BLaER1 treated with 17β-estradiol and CSF1 and Interleukin-3, amounts not matched to agents 10 nM and 100 nM (cell line): ENCODE data around the gene GFER.

ENCODE experiments used
- H3K27ac ChIP-seq, 11 experiments: shearing (Covaris generic); formaldehyde crosslinking; 2 replicates each; pipeline ENCODE4 v1.8.1; 2022
- H3K27me3 ChIP-seq, 11 experiments: shearing (Covaris generic); formaldehyde crosslinking; 2 replicates each; pipeline ENCODE4 v1.8.1; 2022
- H3K36me3 ChIP-seq, 11 experiments: shearing (Covaris generic); formaldehyde crosslinking; 2 replicates each; pipeline ENCODE4 v1.8.1; 2022
- H3K4me1 ChIP-seq, 10 experiments: shearing (Covaris generic); formaldehyde crosslinking; 2 replicates each; pipeline ENCODE4 v1.8.1; 2022
- H3K4me2 ChIP-seq, 11 experiments: shearing (Covaris generic); formaldehyde crosslinking; 2 replicates each; pipeline ENCODE4 v1.8.1; 2022
- H3K4me3 ChIP-seq, 10 experiments: shearing (Covaris generic); formaldehyde crosslinking; 2 replicates each; pipeline ENCODE4 v1.8.1; 2022
- H3K9ac ChIP-seq, 11 experiments: shearing (Covaris generic); formaldehyde crosslinking; 2 replicates each; pipeline ENCODE4 v1.8.1; 2022
- H3K9me3 ChIP-seq, 11 experiments: shearing (Covaris generic); formaldehyde crosslinking; replicated peaks in 1 of 11; 2 replicates each; pipeline ENCODE4 v1.8.1; 2022
- H4K20me1 ChIP-seq, 11 experiments: shearing (Covaris generic); formaldehyde crosslinking; 2 replicates each; pipeline ENCODE4 v1.8.1; 2022
- Cebpa-rat ChIP-seq, 11 experiments: shearing (Covaris generic); IDR thresholded peaks; 2 replicates each; pipeline ENCODE4 v1.8.1; 2022

Gene GFER

DNA sequence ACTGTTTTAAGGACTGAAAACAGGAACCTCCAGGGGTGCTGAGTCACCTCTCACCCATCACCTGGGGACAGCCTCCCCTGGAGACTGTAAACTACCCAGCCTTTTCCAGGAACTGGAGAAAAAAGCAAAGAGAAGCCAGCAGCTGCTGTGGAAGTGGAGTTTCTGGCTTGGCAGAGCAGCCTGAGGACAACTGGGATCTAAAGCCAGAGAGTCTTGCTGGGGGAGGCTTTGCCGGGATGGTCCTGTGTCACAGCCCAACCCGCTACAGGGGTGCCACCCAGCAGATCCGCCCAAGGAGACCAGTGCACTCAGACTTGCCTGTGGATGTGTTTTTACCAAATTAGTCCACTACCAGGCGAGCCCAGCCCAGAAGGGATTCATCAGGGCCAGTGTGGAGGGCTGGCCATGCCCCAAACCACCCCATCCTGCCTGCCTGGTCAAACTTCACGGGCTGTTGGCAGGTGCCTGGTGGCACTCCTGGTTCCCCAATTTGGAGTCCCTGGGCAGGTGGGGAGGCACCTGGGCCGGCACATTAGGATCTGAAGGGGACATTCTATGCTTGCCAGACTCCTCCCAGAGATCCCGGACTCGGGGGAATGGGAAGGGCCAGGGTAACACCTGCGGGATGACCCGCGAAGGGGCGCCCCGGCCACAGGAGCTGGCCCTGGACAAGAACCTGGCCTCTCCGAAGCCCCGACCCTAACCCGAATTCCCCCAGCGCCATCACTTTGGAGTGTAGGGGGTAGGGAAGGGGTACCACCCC, 41.8 kb upstream of the GFER start:
- no peak for TF ChIP-seq Cebpa-rat (IDR thresholded peaks at IDR 0.05)
- peaks cover 0 to 6% (median 0%) of the 10 kb centered on the region in 11 experiments; a peak in 3 of 22 replicates for H3K27me3 ChIP-seq
- H3K4me3 ChIP-seq, result peak overlapping the region; percentile 75 to 95 (median 86)
- no peaks in the 10 kb centered on the region for H3K9me3 ChIP-seq
- peak overlapping the region; percentile 52 to 80 (median 71); a peak in 21 of 22 replicates for H3K27ac ChIP-seq
- peaks cover 0 to 46% (median 27%) of the 10 kb centered on the region in 11 experiments; a peak in 16 of 22 replicates for H4K20me1 ChIP-seq
- H3K4me2 ChIP-seq, result peak overlapping the region; percentile 96 to 100 (median 100)
- peaks cover 17 to 36% (median 25%) of the 10 kb centered on the region in 11 experiments for H3K36me3 ChIP-seq
- H3K9ac ChIP-seq, result peak overlapping the region; percentile 75 to 88 (median 83)
- peaks cover 38 to 66% (median 50%) of the 10 kb centered on the region in 10 experiments for H3K4me1 ChIP-seq

- TF ChIP-seq Cebpa-rat (IDR thresholded peaks at IDR 0.05), result no peak
- Histone ChIP-seq H3K27me3 (peaks cover 0 to 6% (median 0%) of the 10 kb centered on the region in 11 experiments; a peak in 3 of 22 replicates), H4K20me1 (peaks cover 0 to 45% (median 27%) of the 10 kb centered on the region in 11 experiments; a peak in 16 of 22 replicates), H3K36me3 (peaks cover 14 to 28% (median 17%) of the 10 kb centered on the region in 11 experiments), H3K4me3 (peak within 1 kb of the TSS; percentile 75 to 95 (median 86)), H3K9me3 (no peaks in the 10 kb centered on the region), H3K4me1 (peaks cover 38 to 65% (median 50%) of the 10 kb centered on the region in 10 experiments), H3K4me2 (peak within 1 kb of the TSS; percentile 96 to 100 (median 100)), H3K27ac (peak within 1 kb of the TSS; percentile 52 to 80 (median 71); a peak in 21 of 22 replicates), H3K9ac (peak within 1 kb of the TSS; percentile 75 to 88 (median 83))
These were observed 40.9 kb upstream of the GFER start, which contains the start of gene MSRB1 for GRCh38 chr16:1942810-1943726. MSRB1 (minus strand) TSS chr16:1943199; CDS start chr16:1943156, 43 bp downstream.

DNA sequence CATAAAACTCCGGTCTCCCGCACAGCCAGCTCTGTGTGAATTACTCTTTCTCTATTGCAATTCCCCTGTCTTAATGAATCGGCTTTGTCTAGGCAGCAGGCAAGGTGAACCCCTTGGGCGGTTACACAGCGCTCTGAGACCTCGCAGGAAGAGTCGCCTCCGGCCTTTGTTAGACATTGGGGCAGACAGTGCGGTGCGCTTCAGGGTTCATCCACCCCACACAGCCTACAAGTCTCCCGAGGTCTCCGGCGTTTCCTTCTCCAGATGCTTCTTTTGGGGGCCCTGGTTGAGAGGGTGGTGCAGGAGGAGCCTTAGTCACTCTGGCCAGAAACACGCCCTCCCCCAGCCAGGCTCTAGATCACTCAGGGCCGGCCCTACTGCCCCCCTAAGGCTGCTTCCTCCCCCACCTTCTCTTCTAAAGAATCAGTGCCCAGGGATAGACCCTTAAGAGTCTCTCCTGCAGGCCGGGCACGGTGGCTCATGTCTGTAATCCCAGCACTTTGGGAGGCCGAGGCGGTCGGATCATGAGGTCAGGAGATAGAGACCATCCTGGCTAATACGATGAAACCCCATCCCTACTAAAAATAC, 39.3 kb upstream of the GFER start:
- peak overlapping the region in 3 of 11 experiments; percentile 67 to 99 (median 79); a peak in 2 of 22 replicates for H3K4me2 ChIP-seq
- H3K9me3 ChIP-seq, result no peaks in the 10 kb centered on the region
- H3K4me1 ChIP-seq, result peaks cover 37 to 49% (median 41%) of the 10 kb centered on the region in 10 experiments
- H3K27me3 ChIP-seq, result peaks cover 0 to 6% (median 0%) of the 10 kb centered on the region in 11 experiments; a peak in 3 of 22 replicates
- no peak for TF ChIP-seq Cebpa-rat (IDR thresholded peaks at IDR 0.05)
- no peak overlapping the region for H3K27ac ChIP-seq
- H4K20me1 ChIP-seq, result peaks cover 0 to 29% (median 25%) of the 10 kb centered on the region in 11 experiments; a peak in 16 of 22 replicates
- peaks cover 0 to 12% (median under 1%) of the 10 kb centered on the region in 11 experiments; a peak in 6 of 22 replicates for H3K36me3 ChIP-seq
- H3K9ac ChIP-seq, result no peak overlapping the region
- no peak overlapping the region for H3K4me3 ChIP-seq

- Histone ChIP-seq H3K4me2 (no peak overlapping the region), H3K4me3 (no peak overlapping the region), H3K4me1 (peaks cover 26 to 38% (median 30%) of the 10 kb centered on the region in 10 experiments), H3K9me3 (no peaks in the 10 kb centered on the region), H3K9ac (no peak overlapping the region), H4K20me1 (peaks cover 0 to 19% (median 16%) of the 10 kb centered on the region in 11 experiments; a peak in 15 of 22 replicates), H3K36me3 (peaks cover 0 to 2% (median 0%) of the 10 kb centered on the region in 11 experiments; a peak in 3 of 22 replicates), H3K27me3 (peaks cover 0 to 6% (median 0%) of the 10 kb centered on the region in 11 experiments; a peak in 3 of 22 replicates), H3K27ac (no peak overlapping the region)
- TF ChIP-seq Cebpa-rat (IDR thresholded peaks at IDR 0.05), result no peak
These were observed 38.2 kb upstream of the GFER start for GRCh38 chr16:1945559-1946391.

DNA sequence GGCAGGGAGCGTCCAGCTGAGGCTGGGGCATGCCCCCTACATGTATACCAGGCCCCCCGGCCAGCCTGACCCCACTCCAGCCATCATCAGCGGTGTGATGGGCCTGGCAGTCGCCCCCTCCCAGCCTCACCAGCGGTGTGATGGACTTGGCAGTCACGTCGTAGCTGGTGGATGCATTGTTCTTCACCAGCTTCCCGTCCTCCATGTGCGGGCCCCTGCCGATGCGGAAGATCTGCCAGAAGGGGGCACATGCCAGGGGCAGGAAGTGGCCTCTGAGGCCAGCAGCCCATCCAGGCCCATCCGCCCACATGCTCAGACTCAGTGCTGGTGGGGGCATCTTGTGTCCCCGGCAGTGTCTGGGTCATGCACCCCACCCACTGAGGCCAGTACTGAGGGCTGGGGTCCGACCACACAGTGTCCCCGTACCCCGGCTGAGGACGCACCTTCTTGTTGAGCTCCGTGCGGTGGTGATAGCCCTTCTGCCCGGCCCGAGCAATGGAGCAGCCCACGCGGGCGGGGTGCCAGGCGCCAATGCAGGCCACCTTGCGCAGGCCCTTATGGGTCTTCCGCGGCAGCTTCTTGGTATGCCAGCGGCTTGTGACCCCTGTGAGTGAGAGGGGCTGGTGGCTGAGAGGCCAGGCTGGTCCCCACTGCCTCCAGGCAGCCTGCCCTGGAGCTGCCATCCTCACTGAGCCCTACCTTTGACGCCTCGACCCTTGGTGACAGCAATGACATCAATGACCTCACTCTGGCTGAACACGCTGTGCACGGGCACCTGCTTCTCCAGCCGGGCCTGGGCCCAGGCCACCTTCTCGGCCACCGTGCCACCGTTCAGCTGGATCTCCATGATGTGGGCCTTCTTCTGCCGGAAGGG, 37.3 kb upstream of the GFER start:
- Histone ChIP-seq H3K4me3 (no peak overlapping the region), H4K20me1 (peaks cover 0 to 10% (median 7%) of the 10 kb centered on the region in 11 experiments; a peak in 14 of 22 replicates), H3K9me3 (no peaks in the 10 kb centered on the region), H3K36me3 (no peaks in the 10 kb centered on the region), H3K27me3 (peaks cover 0 to 6% (median 0%) of the 10 kb centered on the region in 11 experiments; a peak in 3 of 22 replicates), H3K4me1 (peaks cover 17 to 29% (median 20%) of the 10 kb centered on the region in 10 experiments), H3K9ac (no peak overlapping the region), H3K27ac (no peak overlapping the region), H3K4me2 (no peak overlapping the region)
- no peak for TF ChIP-seq Cebpa-rat (IDR thresholded peaks at IDR 0.05)

- TF ChIP-seq Cebpa-rat (IDR thresholded peaks at IDR 0.05), result no peak
- Histone ChIP-seq H3K4me1 (peaks cover 11 to 23% (median 14%) of the 10 kb centered on the region in 10 experiments), H4K20me1 (peaks cover 0 to 4% (median 2%) of the 10 kb centered on the region in 11 experiments; a peak in 11 of 22 replicates)
These were observed 36.7 kb upstream of the GFER start for GRCh38 chr16:1947369-1947670.

DNA sequence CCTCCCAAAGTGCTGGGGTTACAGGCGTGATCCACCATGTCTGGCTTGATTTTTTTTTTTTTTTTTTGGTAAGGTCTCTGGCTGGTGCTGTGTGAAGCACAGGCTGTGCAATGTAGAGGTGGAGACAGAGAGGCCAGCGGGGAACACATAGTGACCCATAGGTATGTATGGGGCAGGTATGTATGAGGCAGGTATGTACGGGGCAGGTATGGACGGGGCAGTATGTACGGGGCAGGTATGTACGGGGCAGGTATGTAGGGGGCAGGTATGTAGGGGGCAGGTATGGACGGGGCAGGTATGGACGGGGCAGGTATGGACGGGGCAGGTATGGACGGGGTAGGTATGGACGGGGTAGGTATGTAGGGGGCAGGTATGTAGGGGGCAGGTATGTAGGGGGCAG, 34.5 kb upstream of the GFER start:
- Histone ChIP-seq H3K36me3 (no peaks in the 10 kb centered on the region), H3K4me2 (no peak overlapping the region), H3K4me1 (peaks cover 0 to 4% (median 0%) of the 10 kb centered on the region in 10 experiments; a peak in 3 of 20 replicates), H3K9me3 (no peaks in the 10 kb centered on the region), H3K4me3 (no peak overlapping the region), H3K27ac (no peak overlapping the region), H3K9ac (no peak overlapping the region), H3K27me3 (no peaks in the 10 kb centered on the region), H4K20me1 (no peaks in the 10 kb centered on the region; a peak in 1 of 22 replicates)
- no peak for TF ChIP-seq Cebpa-rat (IDR thresholded peaks at IDR 0.05)

More at GRCh38 chr16:1947369-1947670, 36.7 kb upstream of the GFER start:
- H3K27ac ChIP-seq, result no peak overlapping the region
- H3K36me3 ChIP-seq, result no peaks in the 10 kb centered on the region
- no peaks in the 10 kb centered on the region for H3K9me3 ChIP-seq
- H3K4me2 ChIP-seq, result no peak overlapping the region
- H3K27me3 ChIP-seq, result peaks cover 0 to 4% (median 0%) of the 10 kb centered on the region in 11 experiments; a peak in 3 of 22 replicates
- no peak overlapping the region for H3K4me3 ChIP-seq
- no peak overlapping the region for H3K9ac ChIP-seq
